ENCODE measurements around the gene CDH13. TPM values are rescaled to one million over a fixed set of nuclear protein-coding genes. Genes with fewer than 3 reads are reported as not detected.

The CDH13 gene
- total and polyA plus RNA-seq, 2 of the 8 experiments (the other 6 are each of a cell fraction or from before 2014, with no cell fraction given) = 2.3 to 2.4 TPM

- no peak overlapping the region for H2BK12ac ChIP-seq (ENCODE audit: low read depth, low read length)
- peaks cover 6% of the 10 kb centered on the region; the same call in 1 of the 2 replicates for H3K23me2 ChIP-seq (ENCODE audit: low read depth, low read length)
- H2BK120ac ChIP-seq (replicated peaks; ENCODE audit: low read depth, low read length) = no peak overlapping the region
- FAIRE-seq (no peak), DNase-seq (ENCODE audit: low read depth in 1 of 2, low spot score in 2 of 2) (no peak)
- no peak overlapping the region for H2BK20ac ChIP-seq (ENCODE audit: low read length)
- H3K4ac ChIP-seq (replicated peaks; ENCODE audit: insufficient read length, low read depth, low read length) = no peak overlapping the region
- no peak overlapping the region for H4K5ac ChIP-seq (ENCODE audit: insufficient read length, low read depth, low read length)
- no peaks in the 10 kb centered on the region for H3K27me3 ChIP-seq (replicated peaks in 1 of 4; ENCODE audit: control insufficient read depth in 3 of 4, extremely low read depth in 1 of 4, insufficient read depth in 3 of 4, low read length in 3 of 4)
- H2AK5ac ChIP-seq (ENCODE audit: low read depth, low read length) = no peak overlapping the region
- H4K8ac ChIP-seq (ENCODE audit: extremely low read depth, insufficient read depth, low read length) = no peak overlapping the region
- H3K27ac ChIP-seq (ENCODE audit: low read depth, low read length) = no peak overlapping the region
- no peak overlapping the region for H2BK15ac ChIP-seq (ENCODE audit: low read length)
- 89% methylated on average over 5 of the region's 5 CpGs; no CpG with 5 or more reads in 1 of the 2 experiments for WGBS, 2 experiments (ENCODE audit: extremely low coverage in 1 of 2, insufficient coverage in 1 of 2, insufficient read length in 1 of 2, insufficient replicate concordance in 2 of 2, low coverage in 1 of 2, low lambda C conversion rate in 2 of 2, missing lambda C conversion rate in 1 of 2)
- TF ChIP-seq EGR1 (IDR thresholded peaks at IDR 0.05; ENCODE audit: borderline replicate concordance, low read depth, low read length) = no peak
- TF ChIP-seq GTF2F1 (IDR thresholded peaks at IDR 0.05; ENCODE audit: borderline replicate concordance, low read depth, low read length) = no peak
- no peak for TF ChIP-seq TEAD4 (IDR thresholded peaks at IDR 0.05; ENCODE audit: low read depth, low read length)
- TF ChIP-seq NRF1 (IDR thresholded peaks at IDR 0.05; ENCODE audit: low read depth, low read length) = no peak
- no peak overlapping the region for H3K9ac ChIP-seq (replicated peaks in 1 of 4; ENCODE audit: extremely low read depth in 1 of 4, low read depth in 3 of 4, low read length in 3 of 4)
- H4K20me1 ChIP-seq (replicated peaks in 1 of 2; ENCODE audit: control insufficient read depth in 1 of 2, insufficient read depth in 2 of 2, low read length in 2 of 2) = peaks cover 0 to 2% of the 10 kb centered on the region in 2 experiments
- no peak overlapping the region for H3K4me2 ChIP-seq (ENCODE audit: insufficient read depth in 1 of 2, low read depth in 2 of 2, low read length in 2 of 2)
- H3K18ac ChIP-seq (ENCODE audit: extremely low read depth, low read length) = no peak overlapping the region
- no peak overlapping the region for H3K56ac ChIP-seq (replicated peaks; ENCODE audit: insufficient read length, low read depth, low read length)
- no peak overlapping the region for H3K14ac ChIP-seq (ENCODE audit: insufficient read length)
- H3K9me3 ChIP-seq (ENCODE audit: insufficient read depth in 2 of 2, low read depth in 1 of 2, low read length in 1 of 2) = no peaks in the 10 kb centered on the region; a peak in 1 of 4 replicates
- no peaks in the 10 kb centered on the region for H3K4me1 ChIP-seq (replicated peaks in 1 of 4; ENCODE audit: control insufficient read depth in 3 of 4, insufficient read depth in 4 of 4, low read length in 3 of 4)
- H3K79me1 ChIP-seq (ENCODE audit: low read depth, low read length) = no peaks in the 10 kb centered on the region
- H4K91ac ChIP-seq (replicated peaks; ENCODE audit: insufficient read length, low read length) = no peak overlapping the region
- H3K23ac ChIP-seq (ENCODE audit: insufficient read length) = no peak overlapping the region
- POLR2A ChIA-PET (ENCODE audit: partially characterized antibody) = no interaction called here
- no peaks in the 10 kb centered on the region for H3K36me3 ChIP-seq (ENCODE audit: control insufficient read depth in 2 of 4, insufficient read depth in 4 of 4, low read length in 3 of 4)
- no peak overlapping the region for H2AFZ ChIP-seq (ENCODE audit: low read length)
- H2BK5ac ChIP-seq (ENCODE audit: low read depth, low read length) = no peak overlapping the region
- H3K4me3 ChIP-seq (ENCODE audit: extremely low read depth in 1 of 4, insufficient read depth in 2 of 4, low read depth in 3 of 4, low read length in 4 of 4) = no peak overlapping the region
- CTCF ChIA-PET (ENCODE audit: partially characterized antibody) = interaction anchor here (0.5 kb wide), 1 partner anchor 205 kb away, joined by 3 read pairs; no protein-coding TSS in a partner anchor
- no peaks in the 10 kb centered on the region for H3K79me2 ChIP-seq (ENCODE audit: control insufficient read depth in 1 of 2, insufficient read depth in 2 of 2, low read length in 2 of 2)
Observed at GRCh38 chr16:82995924-82996441, 369.2 kb downstream of the CDH13 start.
